HEK293T (cell line): ENCODE measurements around the gene SPPL3.

ENCODE experiments used
- CTCF ChIA-PET: fragments of 350-600 bp; formaldehyde crosslinking; extraction: SDS; loops from one replicate; lab custom pipeline; 2021; ENCODE audit warnings: antibody characterized with exemption, inconsistent platforms; lab: Yijun Ruan, JAX
- POLR2A ChIA-PET: fragments of 350-600 bp; formaldehyde crosslinking; extraction: SDS; loops from one replicate; lab custom pipeline; 2020; ENCODE audit warnings: antibody characterized with exemption, inconsistent platforms; lab: Yijun Ruan, JAX
- DNase-seq: peaks from one replicate; pipeline ENCODE4 v3.0.0; 2012; ENCODE audit warnings: mixed read lengths; ENCODE audit errors: extremely low spot score
- ARNT ChIP-seq: fragments of 450-650 bp; IDR thresholded peaks from 2 replicates; pipeline ENCODE4 v1.6.1; 2017; ENCODE audit warnings: mild to moderate bottlenecking
- BHLHE40 ChIP-seq: fragments of 450-650 bp; IDR thresholded peaks from 2 replicates; pipeline ENCODE4 v1.6.1; 2016; ENCODE audit warnings: mild to moderate bottlenecking, moderate library complexity, borderline replicate concordance
- CTBP1 ChIP-seq: fragments of 450-650 bp; IDR thresholded peaks from 2 replicates; pipeline ENCODE4 v1.6.1; 2016; ENCODE audit warnings: borderline replicate concordance
- ELF4 ChIP-seq: fragments of 450-650 bp; IDR thresholded peaks from 2 replicates; pipeline ENCODE4 v1.6.1; 2017; ENCODE audit warnings: antibody characterized with exemption
- FOXA1 ChIP-seq: fragments of 450-650 bp; IDR thresholded peaks from 2 replicates; pipeline ENCODE4 v1.6.1; 2016; ENCODE audit warnings: mild to moderate bottlenecking
- FOXK2 ChIP-seq: fragments of 450-650 bp; IDR thresholded peaks from 2 replicates; pipeline ENCODE4 v1.6.1; 2016; ENCODE audit warnings: mild to moderate bottlenecking
- FOXM1 ChIP-seq: fragments of 450-650 bp; IDR thresholded peaks from 2 replicates; pipeline ENCODE4 v1.6.1; 2017; ENCODE audit warnings: mild to moderate bottlenecking, borderline replicate concordance
- HDGF ChIP-seq: fragments of 450-650 bp; IDR thresholded peaks from 2 replicates; pipeline ENCODE4 v1.6.1; 2017; ENCODE audit warnings: antibody characterized with exemption, borderline replicate concordance
- L3MBTL2 ChIP-seq: fragments of 450-650 bp; conservative IDR thresholded peaks from 2 replicates; pipeline ENCODE4 v1.6.1; 2016; ENCODE audit warnings: mild to moderate bottlenecking
- LEF1 ChIP-seq: fragments of 450-650 bp; IDR thresholded peaks from 2 replicates; pipeline ENCODE4 v1.6.1; 2017; ENCODE audit warnings: mild to moderate bottlenecking, borderline replicate concordance
- NFRKB ChIP-seq: fragments of 450-650 bp; IDR thresholded peaks from 2 replicates; pipeline ENCODE4 v1.6.1; 2016; ENCODE audit warnings: mild to moderate bottlenecking, moderate library complexity
- PKNOX1 ChIP-seq: fragments of 450-650 bp; IDR thresholded peaks from 2 replicates; pipeline ENCODE4 v1.6.1; 2016
- SP1 ChIP-seq: fragments of 450-650 bp; IDR thresholded peaks from 2 replicates; pipeline ENCODE4 v1.6.1; 2017
- SUZ12 ChIP-seq: fragments of 450-650 bp; IDR thresholded peaks from 2 replicates; pipeline ENCODE4 v1.6.1; 2016; ENCODE audit warnings: mild to moderate bottlenecking
- TARDBP ChIP-seq: fragments of 450-650 bp; IDR thresholded peaks from 2 replicates; pipeline ENCODE4 v1.6.1; 2016
- ZNF384 ChIP-seq: fragments of 450-650 bp; IDR thresholded peaks from 2 replicates; pipeline ENCODE4 v1.6.1; 2016

The SPPL3 gene

GRCh38 chr12:120721866-120722265 is 182.3 kb downstream of the SPPL3 start:
- ChIA-PET POLR2A (no interaction called here), CTCF (interaction anchor here (1.3 kb wide), 1 partner anchor 75 kb away, joined by 3 read pairs; no protein-coding TSS in a partner anchor)
- TF ChIP-seq HDGF (no peak), FOXK2 (no peak), ELF4 (no peak), CTBP1 (no peak), FOXA1 (no peak), SP1 (no peak), PKNOX1 (no peak), LEF1 (no peak), NFRKB (no peak), ZNF384 (no peak), FOXM1 (no peak), TARDBP (no peak), L3MBTL2 (no peak), BHLHE40 (no peak), SUZ12 (no peak)
- no peak for DNase-seq

- TF ChIP-seq SUZ12 (no peak), ARNT (no peak), L3MBTL2 (no peak), HDGF (no peak), FOXA1 (no peak), LEF1 (no peak), CTBP1 (no peak), TARDBP (no peak), ZNF384 (no peak), FOXM1 (no peak), PKNOX1 (no peak), ELF4 (no peak), FOXK2 (no peak), SP1 (no peak), BHLHE40 (no peak), NFRKB (no peak)
- no peak for DNase-seq
- CTCF ChIA-PET, result interaction anchor here (1.1 kb wide), 1 partner anchor 138 kb away, joined by 3 read pairs; no protein-coding TSS in a partner anchor
- POLR2A ChIA-PET, result no interaction called here
Measured at GRCh38 chr12:120720987-120721801, 183.0 kb downstream of the SPPL3 start.

- POLR2A ChIA-PET, result interaction anchor here (1.5 kb wide), 1 partner anchor 11 kb away, joined by 6 read pairs; no protein-coding TSS in a partner anchor
Measured at GRCh38 chr12:120720234-120720986, 183.7 kb downstream of the SPPL3 start.

GRCh38 chr12:120719496-120720233 is 184.5 kb downstream of the SPPL3 start:
- no peak for TF ChIP-seq SP1
- no peak for TF ChIP-seq ZNF384
- TF ChIP-seq L3MBTL2, result no peak
- no peak for TF ChIP-seq BHLHE40
- TF ChIP-seq FOXK2, result no peak
- TF ChIP-seq ARNT, result no peak
- no peak for TF ChIP-seq FOXM1
- no peak for TF ChIP-seq HDGF
- TF ChIP-seq PKNOX1, result no peak
- TF ChIP-seq NFRKB, result no peak
- no peak for TF ChIP-seq TARDBP
- TF ChIP-seq ELF4, result no peak
- TF ChIP-seq CTBP1, result no peak
- TF ChIP-seq LEF1, result no peak
- no peak for TF ChIP-seq SUZ12
- TF ChIP-seq FOXA1, result no peak
- POLR2A ChIA-PET, result interaction anchor here (1.5 kb wide), 1 partner anchor 10 kb away, joined by 6 read pairs; no protein-coding TSS in a partner anchor
- CTCF ChIA-PET, result interaction anchor here (0.7 to 1.1 kb wide), 2 partner anchors 136 to 138 kb away, joined by 3 read pairs; partner anchors contain the start of gene POP5
- DNase-seq, result no peak

More at GRCh38 chr12:120720234-120720986, 183.7 kb downstream of the SPPL3 start:
- no peak for DNase-seq
- CTCF ChIA-PET, result interaction anchor here (0.7 to 1.1 kb wide), 2 partner anchors 137 to 139 kb away, joined by 3 read pairs; partner anchors contain the start of gene POP5
- TF ChIP-seq FOXK2 (no peak), SUZ12 (no peak), CTBP1 (no peak), ZNF384 (no peak), HDGF (no peak), TARDBP (no peak), SP1 (no peak), PKNOX1 (no peak), LEF1 (no peak), ARNT (no peak), L3MBTL2 (no peak), ELF4 (no peak)
